Thyroid gland (tissue), 4 donors: Measurements from ENCODE around the gene BMERB1. TPM values are rescaled to one million over a fixed set of nuclear protein-coding genes. Genes with fewer than 3 reads are reported as not detected.

Source experiments
- DNase-seq, 2 donors: peaks; one replicate each; pipeline ENCODE4 v3.0.0-alpha.2; 2019
- H3K27ac ChIP-seq, 3 donors: fragments of 200-600 bp; sonication (generic); 1 replicate in 2 of 3; 2 replicates in 1 of 3; pipeline ENCODE4 v1.5.1; 2016 to 2019; ENCODE audit warnings: mild to moderate bottlenecking in 1 of 3, moderate library complexity in 1 of 3
- H3K27me3 ChIP-seq: fragments of 200-600 bp; sonication (generic); one replicate; pipeline ENCODE4 v1.5.1; 2019
- H3K36me3 ChIP-seq, 2 donors: fragments of 200-600 bp; sonication (generic); one replicate each; pipeline ENCODE4 v1.5.1; 2016 to 2019
- H3K4me1 ChIP-seq, 2 donors: fragments of 200-600 bp; sonication (generic); one replicate each; pipeline ENCODE4 v1.5.1; 2017 to 2019
- H3K4me3 ChIP-seq, 3 donors: fragments of 200-600 bp; sonication (generic); replicated peaks in 1 of 3; 1 replicate in 2 of 3; 2 replicates in 1 of 3; pipeline ENCODE4 v1.5.1; 2016; ENCODE audit warnings: mild to moderate bottlenecking in 1 of 3
- H3K9me3 ChIP-seq: fragments of 200-600 bp; sonication (generic); one replicate; pipeline ENCODE4 v1.5.1; 2017
- CTCF ChIP-seq, 6 experiments: fragments of 200-600 bp in 3 of 6; fragments of 450-650 bp in 3 of 6; sonication (generic) in 3 of 6; IDR thresholded peaks; one replicate each; pipeline ENCODE4 v1.5.1; 2016 to 2019; ENCODE audit warnings: antibody characterized with exemption in 6 of 6, mild to moderate bottlenecking in 2 of 6, inconsistent platforms in 1 of 6, moderate library complexity in 1 of 6
- POLR2A ChIP-seq, 2 donors: fragments of 450-650 bp; IDR thresholded peaks; one replicate each; pipeline ENCODE4 v1.6.1; 2017; ENCODE audit warnings: antibody characterized with exemption in 2 of 2, mild to moderate bottlenecking in 2 of 2, moderate library complexity in 1 of 2
- WGBS, 2 donors: methylation state at CpG; one replicate each; pipeline ENCODE4 v1.1.5; 2017; 5-methylcytosine and 5-hydroxymethylcytosine counted together
- intact Hi-C: fragments of 100-400 bp; cut with DNase I; formaldehyde crosslinking; loops from one replicate; pipeline ENCODE4 v1.15.1; 2023
- total RNA-seq, 4 donors: library from RNA; depleted of rRNA; stranded (reverse); fragments of >200 nt; gene quantifications; one replicate each; pipeline ENCODE4 v1.2.3, GENCODE V29; 2016

Gene BMERB1
- total RNA-seq, 4 donors from 2014 or later: 13.7 to 31.0 (median 23.0) TPM

- Histone ChIP-seq H3K9me3 (no peaks in the 10 kb centered on the region), H3K27me3 (no peaks in the 10 kb centered on the region), H3K4me3 (no peak overlapping the region), H3K27ac (no peak overlapping the region), H3K36me3 (no peaks in the 10 kb centered on the region), H3K4me1 (peaks cover 3 to 16% of the 10 kb centered on the region in 2 donors)
- intact Hi-C loops: no loop called here
- TF ChIP-seq POLR2A (IDR thresholded peaks at IDR 0.05): no peak
- TF ChIP-seq CTCF (IDR thresholded peaks at IDR 0.05): no peak
- WGBS, 2 donors: 43 to 51% methylated on average over 2 of the region's 2 CpGs
- no peak for DNase-seq
These were observed 64.2 kb downstream of the BMERB1 start for GRCh38 chr16:15498427-15499175.

- peaks cover 0 to 12% of the 10 kb centered on the region in 2 donors for H3K4me1 ChIP-seq
- H3K27me3 ChIP-seq: no peaks in the 10 kb centered on the region
- WGBS, 2 donors: 76 to 79% methylated on average over 26 of the region's 26 CpGs
- intact Hi-C loops: no loop called here
- no peak for DNase-seq
- no peaks in the 10 kb centered on the region for H3K36me3 ChIP-seq
- H3K4me3 ChIP-seq: no peak overlapping the region
- TF ChIP-seq CTCF (IDR thresholded peaks at IDR 0.05): no peak
- no peak for TF ChIP-seq POLR2A (IDR thresholded peaks at IDR 0.05)
- H3K27ac ChIP-seq: no peak overlapping the region
- H3K9me3 ChIP-seq: no peaks in the 10 kb centered on the region
These were observed 67.8 kb downstream of the BMERB1 start for GRCh38 chr16:15502041-15502725.

- Histone ChIP-seq H3K27me3 (no peaks in the 10 kb centered on the region), H3K27ac (no peak overlapping the region), H3K4me1 (peaks cover 0 to 18% of the 10 kb centered on the region in 2 donors), H3K9me3 (no peaks in the 10 kb centered on the region), H3K36me3 (no peaks in the 10 kb centered on the region), H3K4me3 (no peak overlapping the region)
- DNase-seq: no peak
- 78 to 86% methylated on average over 4 of the region's 4 CpGs for WGBS, 2 donors
- TF ChIP-seq CTCF (IDR thresholded peaks at IDR 0.05) (no peak), POLR2A (IDR thresholded peaks at IDR 0.05) (no peak)
- intact Hi-C loops: no loop called here
These were observed 72.1 kb downstream of the BMERB1 start for GRCh38 chr16:15506441-15506840.

- DNase-seq: peak in 1 of 2 donors; percentile 17
- 23 to 24% methylated on average over 7 to 8 of the region's 8 CpGs for WGBS, 2 donors
- intact Hi-C loops: no loop called here
These were observed 73.0 kb downstream of the BMERB1 start for GRCh38 chr16:15507301-15507958.

More at GRCh38 chr16:15507301-15507958, 73.0 kb downstream of the BMERB1 start:
- no peaks in the 10 kb centered on the region for H3K36me3 ChIP-seq
- no peak for TF ChIP-seq CTCF (IDR thresholded peaks at IDR 0.05)
- no peak for TF ChIP-seq POLR2A (IDR thresholded peaks at IDR 0.05)
- no peak overlapping the region for H3K4me3 ChIP-seq
- H3K27me3 ChIP-seq: no peaks in the 10 kb centered on the region
- no peak overlapping the region for H3K27ac ChIP-seq
- peaks cover 0 to 15% of the 10 kb centered on the region in 2 donors for H3K4me1 ChIP-seq
- no peaks in the 10 kb centered on the region for H3K9me3 ChIP-seq
